BLaER1 treated with 17β-estradiol and CSF1 and Interleukin-3, amounts not matched to agents 10 nM and 100 nM (cell line): ENCODE data around the gene UQCC3.
A peak's percentile ranks its signal among the peaks of the same experiment; 100 is the strongest.
"Not testable (repeated sequence)": the region's sequence is repeated elsewhere in the genome, so short reads cannot be mapped to it uniquely, and the experiment has no call there.

ENCODE experiments used
- H3K27ac ChIP-seq, 11 experiments: shearing (Covaris generic); formaldehyde crosslinking; 2 replicates each; pipeline ENCODE4 v1.8.1; 2022
- H3K27me3 ChIP-seq, 11 experiments: shearing (Covaris generic); formaldehyde crosslinking; 2 replicates each; pipeline ENCODE4 v1.8.1; 2022
- H3K36me3 ChIP-seq, 11 experiments: shearing (Covaris generic); formaldehyde crosslinking; 2 replicates each; pipeline ENCODE4 v1.8.1; 2022
- H3K4me1 ChIP-seq, 10 experiments: shearing (Covaris generic); formaldehyde crosslinking; 2 replicates each; pipeline ENCODE4 v1.8.1; 2022
- H3K4me2 ChIP-seq, 11 experiments: shearing (Covaris generic); formaldehyde crosslinking; 2 replicates each; pipeline ENCODE4 v1.8.1; 2022
- H3K4me3 ChIP-seq, 10 experiments: shearing (Covaris generic); formaldehyde crosslinking; 2 replicates each; pipeline ENCODE4 v1.8.1; 2022
- H3K9ac ChIP-seq, 11 experiments: shearing (Covaris generic); formaldehyde crosslinking; 2 replicates each; pipeline ENCODE4 v1.8.1; 2022
- H3K9me3 ChIP-seq, 11 experiments: shearing (Covaris generic); formaldehyde crosslinking; replicated peaks in 1 of 11; 2 replicates each; pipeline ENCODE4 v1.8.1; 2022
- H4K20me1 ChIP-seq, 11 experiments: shearing (Covaris generic); formaldehyde crosslinking; 2 replicates each; pipeline ENCODE4 v1.8.1; 2022
- Cebpa-rat ChIP-seq, 11 experiments: shearing (Covaris generic); IDR thresholded peaks; 2 replicates each; pipeline ENCODE4 v1.8.1; 2022

The UQCC3 gene

DNA sequence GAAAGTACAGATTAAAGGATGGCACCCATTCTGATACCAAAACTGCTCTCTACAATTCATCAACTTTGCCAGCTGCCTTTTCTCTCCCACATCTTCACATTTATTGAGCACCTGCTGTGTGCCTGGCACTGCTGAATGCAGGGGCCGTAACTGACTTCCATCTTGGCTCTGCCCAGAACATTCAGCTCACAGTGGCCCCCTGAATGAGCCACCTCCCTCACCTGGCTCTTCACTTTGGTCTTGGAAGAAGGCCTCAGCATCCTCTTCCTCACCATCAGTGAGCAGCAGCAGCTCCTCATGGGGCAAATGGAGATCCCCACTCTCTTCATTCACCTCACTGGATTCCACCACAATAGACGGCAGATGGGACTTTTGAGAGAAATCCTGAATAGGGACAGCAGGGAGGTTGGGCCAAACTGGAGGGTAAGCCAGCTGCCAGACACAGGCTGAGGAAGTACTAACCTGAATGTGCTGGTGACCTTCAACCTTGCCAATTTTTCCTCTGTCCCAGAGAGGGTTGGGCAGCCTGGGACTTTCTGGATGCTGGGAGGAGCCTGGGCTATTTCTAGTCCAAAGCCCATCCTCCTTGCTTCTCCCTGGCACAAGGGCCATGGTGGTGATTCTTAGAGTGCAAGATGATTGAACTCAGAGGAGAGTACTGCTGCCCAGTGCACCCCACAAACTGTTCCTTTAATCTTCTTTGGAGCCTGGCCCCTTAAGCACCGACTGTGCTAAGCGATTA is 1.9 kb upstream of the UQCC3 start:
- Histone ChIP-seq H3K4me3 (peak overlapping the region in 4 of 10 experiments; percentile 76 to 88 (median 80); a peak in 3 of 20 replicates), H3K27ac (peak overlapping the region in 8 of 11 experiments; percentile 72 to 95 (median 90); a peak in 8 of 22 replicates), H3K36me3 (peaks cover 33 to 55% (median 39%) of the 10 kb centered on the region in 11 experiments), H3K9me3 (no peaks in the 10 kb centered on the region), H3K4me2 (peak overlapping the region; percentile 85 to 100 (median 93)), H3K4me1 (peaks cover 60 to 75% (median 69%) of the 10 kb centered on the region in 10 experiments), H3K27me3 (no peaks in the 10 kb centered on the region), H4K20me1 (peaks cover 0 to 56% (median 25%) of the 10 kb centered on the region in 11 experiments; a peak in 19 of 22 replicates), H3K9ac (peak overlapping the region; percentile 19 to 96 (median 88); a peak in 18 of 22 replicates)
- no peak for TF ChIP-seq Cebpa-rat (IDR thresholded peaks at IDR 0.05)

DNA sequence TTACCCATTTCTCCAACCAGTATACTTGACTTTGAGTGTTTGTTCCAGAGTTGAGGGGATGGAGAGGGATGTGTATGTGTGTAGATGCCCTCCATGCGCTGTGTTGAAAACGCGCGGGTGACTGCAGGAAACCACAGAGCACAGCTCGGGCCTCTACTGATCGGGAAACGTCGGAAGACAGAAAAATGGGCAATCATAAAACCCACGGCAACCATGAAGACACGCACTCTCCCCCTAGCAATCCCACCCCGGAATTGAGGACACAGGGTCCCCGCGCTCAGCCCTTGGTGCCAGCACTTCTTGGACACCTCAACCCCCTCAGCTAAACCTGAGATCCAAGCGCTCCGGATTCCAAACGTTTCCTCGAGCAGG is 251 bp upstream of the UQCC3 start:
- TF ChIP-seq Cebpa-rat (IDR thresholded peaks at IDR 0.05), result no peak
- H3K9me3 ChIP-seq, result no peaks in the 10 kb centered on the region
- H3K4me1 ChIP-seq, result peaks cover 56 to 76% (median 69%) of the 10 kb centered on the region in 10 experiments
- H3K9ac ChIP-seq, result peak overlapping the region; percentile 85 to 96 (median 91)
- H3K4me3 ChIP-seq, result peak overlapping the region; percentile 63 to 89 (median 84)
- peak overlapping the region; percentile 72 to 95 (median 89) for H3K27ac ChIP-seq
- peaks cover 49 to 67% (median 53%) of the 10 kb centered on the region in 11 experiments for H3K36me3 ChIP-seq
- H3K27me3 ChIP-seq, result no peaks in the 10 kb centered on the region
- H4K20me1 ChIP-seq, result peaks cover 0 to 59% (median 20%) of the 10 kb centered on the region in 11 experiments; a peak in 19 of 22 replicates
- H3K4me2 ChIP-seq, result peak overlapping the region; percentile 85 to 100 (median 93)

DNA sequence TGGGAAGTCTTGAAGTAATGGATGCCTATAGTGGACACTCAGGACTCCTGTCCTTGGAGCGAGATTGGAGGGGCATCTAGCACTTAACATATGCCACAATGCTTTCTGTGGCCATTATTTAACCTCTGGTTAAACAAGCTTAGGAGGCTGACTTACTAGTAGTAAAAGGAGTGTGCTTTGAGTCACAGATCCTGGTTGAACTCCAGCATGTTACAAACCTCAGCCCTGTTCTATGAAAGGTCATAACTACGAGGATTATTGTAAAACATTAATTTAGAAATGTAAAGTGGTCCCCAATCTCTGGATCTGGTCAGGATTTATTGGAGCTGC is 1.7 kb downstream of the UQCC3 start:
- no peak for TF ChIP-seq Cebpa-rat (IDR thresholded peaks at IDR 0.05)
- Histone ChIP-seq H3K27me3 (no peaks in the 10 kb centered on the region), H3K4me2 (peak overlapping the region; percentile 85 to 100 (median 93)), H3K36me3 (peaks cover 50 to 69% (median 58%) of the 10 kb centered on the region in 11 experiments), H3K4me1 (peaks cover 49 to 76% (median 68%) of the 10 kb centered on the region in 10 experiments), H4K20me1 (peaks cover 0 to 59% (median 17%) of the 10 kb centered on the region in 11 experiments; a peak in 12 of 22 replicates), H3K4me3 (peak overlapping the region in 7 of 10 experiments; percentile 76 to 89 (median 84); a peak in 8 of 20 replicates), H3K27ac (peak overlapping the region in 3 of 11 experiments; percentile 85 to 93 (median 90); a peak in 4 of 22 replicates), H3K9me3 (no peaks in the 10 kb centered on the region), H3K9ac (peak overlapping the region; percentile 85 to 96 (median 91); a peak in 18 of 22 replicates)

DNA sequence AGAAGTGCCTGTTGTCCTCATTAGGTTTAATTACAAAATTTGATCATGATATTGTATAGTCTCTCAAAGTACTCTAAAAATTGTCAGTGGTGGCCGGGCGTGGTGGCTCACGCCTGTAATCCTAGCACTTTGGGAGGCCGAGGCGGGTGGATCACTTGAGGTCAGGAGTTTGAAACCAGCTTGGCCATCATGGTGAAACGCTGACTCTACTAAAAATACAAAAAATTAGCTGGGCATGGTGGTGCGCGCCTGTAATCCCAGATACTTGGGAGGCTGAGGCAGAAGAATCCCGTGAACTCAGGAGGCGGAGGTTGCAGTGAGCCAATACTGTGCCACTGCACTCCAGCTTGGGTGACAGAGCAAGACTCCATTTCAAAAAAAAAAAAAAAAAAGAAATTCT is 3.9 kb downstream of the UQCC3 start:
- H3K27me3 ChIP-seq, H3K9ac ChIP-seq, H3K4me2 ChIP-seq, H3K9me3 ChIP-seq, H3K4me3 ChIP-seq, H3K27ac ChIP-seq: not testable (repeated sequence)
- H3K4me1 ChIP-seq, result peaks cover 47 to 66% (median 63%) of the 10 kb centered on the region in 10 experiments
- peaks cover 0 to 42% (median 16%) of the 10 kb centered on the region in 11 experiments; a peak in 12 of 22 replicates for H4K20me1 ChIP-seq
- peaks cover 48 to 58% (median 55%) of the 10 kb centered on the region in 11 experiments for H3K36me3 ChIP-seq

DNA sequence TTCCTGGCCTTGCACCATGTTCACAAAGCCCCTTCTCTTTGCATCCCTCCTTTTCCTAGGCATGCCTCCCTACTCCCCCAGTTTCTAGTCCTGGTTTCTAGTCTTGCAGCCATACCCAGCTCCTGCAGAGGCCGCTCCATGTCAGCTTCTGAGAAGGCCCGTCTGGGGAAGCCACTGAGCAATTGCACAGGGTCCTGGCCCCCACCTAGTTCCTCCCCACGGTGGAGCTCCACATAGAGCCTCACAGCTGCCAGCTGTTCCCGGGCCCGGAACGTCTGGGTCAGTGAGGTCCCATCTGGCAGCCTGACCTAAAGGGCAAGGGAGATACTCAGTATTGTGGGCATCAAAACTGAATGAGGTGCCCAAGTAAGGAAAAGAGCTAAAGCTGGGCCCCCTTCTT is 5.2 kb downstream of the UQCC3 start:
- Histone ChIP-seq H3K36me3 (peaks cover 48 to 58% (median 55%) of the 10 kb centered on the region in 11 experiments), H3K9ac (peak overlapping the region; percentile 92 to 98 (median 97); a peak in 16 of 22 replicates), H3K27ac (no peak overlapping the region), H4K20me1 (peaks cover 0 to 37% (median 16%) of the 10 kb centered on the region in 11 experiments; a peak in 12 of 22 replicates), H3K27me3 (no peaks in the 10 kb centered on the region), H3K9me3 (no peaks in the 10 kb centered on the region), H3K4me1 (peaks cover 50 to 69% (median 64%) of the 10 kb centered on the region in 10 experiments), H3K4me2 (peak overlapping the region in 8 of 11 experiments; percentile 22 to 97 (median 91); a peak in 13 of 22 replicates), H3K4me3 (no peak overlapping the region; a peak in 1 of 20 replicates)
- TF ChIP-seq Cebpa-rat (IDR thresholded peaks at IDR 0.05), result no peak

DNA sequence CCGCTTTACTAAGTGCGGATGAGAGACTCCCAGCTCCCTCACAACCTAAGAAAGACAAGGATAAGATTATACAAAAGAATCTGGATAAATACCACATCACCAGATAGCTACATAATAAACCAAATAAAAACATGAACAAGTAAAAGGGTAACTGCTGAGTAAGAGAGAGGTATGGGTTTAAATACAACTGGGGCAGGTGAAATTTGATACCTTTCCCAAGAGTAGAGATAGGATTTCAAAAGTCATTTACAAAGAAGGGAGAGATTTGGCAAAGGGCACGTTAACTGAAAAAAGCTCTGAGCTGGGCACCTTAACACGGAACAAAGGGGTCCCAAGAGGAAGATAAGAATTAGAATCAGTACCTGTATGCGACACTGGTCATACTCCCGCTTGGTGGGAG is 5.7 kb downstream of the UQCC3 start:
- no peak for TF ChIP-seq Cebpa-rat (IDR thresholded peaks at IDR 0.05)
- H3K27ac ChIP-seq, result peak overlapping the region in 3 of 11 experiments; percentile 3 to 93 (median 90); a peak in 2 of 22 replicates
- H3K27me3 ChIP-seq, result no peaks in the 10 kb centered on the region
- H3K36me3 ChIP-seq, result peaks cover 48 to 58% (median 55%) of the 10 kb centered on the region in 11 experiments
- no peaks in the 10 kb centered on the region for H3K9me3 ChIP-seq
- peaks cover 0 to 37% (median 16%) of the 10 kb centered on the region in 11 experiments; a peak in 12 of 22 replicates for H4K20me1 ChIP-seq
- H3K4me2 ChIP-seq, result peak overlapping the region; percentile 71 to 97 (median 92)
- H3K9ac ChIP-seq, result peak overlapping the region; percentile 92 to 98 (median 97); a peak in 21 of 22 replicates
- peaks cover 50 to 69% (median 64%) of the 10 kb centered on the region in 10 experiments for H3K4me1 ChIP-seq
- H3K4me3 ChIP-seq, result peak overlapping the region; percentile 81 to 99 (median 97); a peak in 9 of 20 replicates

DNA sequence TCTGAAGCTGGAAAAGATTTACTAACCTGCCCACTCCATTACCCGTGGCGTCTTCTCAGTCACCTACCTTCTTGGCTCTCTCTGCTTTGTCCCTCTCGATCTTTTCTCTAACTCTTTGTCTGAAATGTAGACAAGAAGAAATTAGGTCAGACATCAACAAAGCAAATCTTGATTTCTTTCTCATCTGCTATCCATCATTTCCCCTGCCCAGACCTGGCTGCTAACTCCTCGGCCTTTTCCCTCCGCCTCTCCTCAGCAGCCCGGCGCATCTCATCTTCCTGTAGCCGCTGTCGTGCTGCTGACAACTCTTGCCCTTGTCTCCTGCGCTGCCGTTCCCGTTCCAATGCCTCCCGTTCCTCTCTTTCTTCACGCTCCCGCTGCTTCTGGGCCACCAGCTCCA is 6.2 kb downstream of the UQCC3 start:
- H3K36me3 ChIP-seq, result peaks cover 48 to 55% (median 54%) of the 10 kb centered on the region in 11 experiments
- no peak for TF ChIP-seq Cebpa-rat (IDR thresholded peaks at IDR 0.05)
- H3K27ac ChIP-seq, result peak overlapping the region in 9 of 11 experiments; percentile 87 to 96 (median 93); a peak in 15 of 22 replicates
- no peaks in the 10 kb centered on the region for H3K27me3 ChIP-seq
- H3K4me3 ChIP-seq, result peak overlapping the region; percentile 81 to 99 (median 97)
- no peaks in the 10 kb centered on the region for H3K9me3 ChIP-seq
- peak overlapping the region; percentile 92 to 98 (median 97) for H3K9ac ChIP-seq
- H3K4me2 ChIP-seq, result peak overlapping the region; percentile 71 to 97 (median 92)
- H3K4me1 ChIP-seq, result peaks cover 46 to 64% (median 59%) of the 10 kb centered on the region in 10 experiments
- H4K20me1 ChIP-seq, result peaks cover 0 to 33% (median 16%) of the 10 kb centered on the region in 11 experiments; a peak in 12 of 22 replicates

DNA sequence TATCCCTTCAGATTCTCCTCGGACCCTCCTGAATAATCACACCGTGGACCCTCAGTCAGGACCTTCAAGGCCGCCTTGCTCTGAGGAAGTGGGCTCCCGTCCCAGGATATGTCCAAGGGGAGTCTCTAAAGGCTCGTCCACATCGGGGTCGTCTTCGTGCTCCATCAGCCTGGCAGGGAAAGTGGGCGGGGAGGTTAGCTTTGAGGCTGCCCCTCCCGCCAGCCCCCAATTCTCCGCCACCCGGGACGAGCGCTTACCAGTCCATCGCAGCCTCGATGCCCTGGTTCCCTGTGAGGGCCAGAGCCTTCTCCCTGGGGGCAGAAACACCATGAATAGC is 6.9 kb downstream of the UQCC3 start:
- Histone ChIP-seq H3K36me3 (peaks cover 45 to 49% (median 48%) of the 10 kb centered on the region in 11 experiments), H3K27ac (peak overlapping the region; percentile 87 to 96 (median 93)), H3K4me3 (peak overlapping the region; percentile 81 to 99 (median 97)), H4K20me1 (peaks cover 0 to 28% (median 16%) of the 10 kb centered on the region in 11 experiments; a peak in 11 of 22 replicates), H3K4me1 (peaks cover 39 to 57% (median 52%) of the 10 kb centered on the region in 10 experiments), H3K9me3 (no peaks in the 10 kb centered on the region), H3K9ac (peak overlapping the region; percentile 92 to 98 (median 97)), H3K27me3 (no peaks in the 10 kb centered on the region), H3K4me2 (peak overlapping the region; percentile 71 to 97 (median 92))
- TF ChIP-seq Cebpa-rat (IDR thresholded peaks at IDR 0.05), result no peak
